GM12874 (cell line): ENCODE data around the gene CCDC28B.

ENCODE experiments used
- TF ChIP-seq, protein P1 (sequence below): IDR thresholded peaks from 2 replicates; pipeline ENCODE4 v1.5.1; 2011; ENCODE audit warnings: low read depth, mild to moderate bottlenecking, control low read depth, low read length, moderate library complexity; ENCODE audit not compliant: insufficient read depth

Gene CCDC28B

DNA sequence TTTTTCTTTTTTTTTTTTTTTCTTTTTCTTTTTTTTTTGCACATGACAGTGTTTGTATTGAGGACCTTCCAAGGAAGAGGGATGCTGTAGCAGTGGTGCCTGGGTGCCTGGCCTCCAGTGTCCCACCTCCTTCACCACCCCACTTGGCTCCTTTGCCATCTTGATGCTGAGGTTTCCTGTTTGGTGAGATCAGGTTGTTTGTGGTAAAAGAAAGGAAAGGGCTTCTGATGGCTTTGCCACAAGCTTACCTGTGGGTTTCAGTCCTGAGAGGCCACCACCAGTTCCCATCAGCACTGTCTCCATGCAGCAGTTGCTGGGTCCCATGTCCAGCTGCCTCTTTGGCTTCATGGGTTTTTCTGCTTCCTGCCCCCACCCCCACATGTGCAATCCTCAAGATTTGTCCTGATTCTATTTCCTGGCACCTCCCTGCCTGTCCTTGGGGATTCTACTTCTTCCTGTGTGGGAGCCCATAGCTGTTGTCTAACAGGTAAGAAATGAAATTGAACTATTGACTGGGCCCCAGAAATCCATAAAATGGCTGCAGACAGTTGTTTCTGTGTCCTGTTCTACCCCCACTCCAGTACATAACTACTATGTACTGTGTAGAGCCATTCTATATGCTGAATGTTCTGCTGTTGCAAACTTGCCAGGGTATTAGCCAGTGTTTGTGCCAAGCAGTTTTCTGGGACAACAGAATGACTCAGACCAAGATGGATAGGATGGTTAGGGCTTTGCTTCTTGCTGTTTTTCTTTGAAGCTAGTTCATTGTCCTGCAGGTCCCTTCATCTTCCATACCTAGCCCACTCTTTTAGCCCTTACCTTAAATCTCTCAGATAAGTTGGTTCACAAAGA lies 4.2 kb upstream of the CCDC28B start:
- TF ChIP-seq, protein P1, sequence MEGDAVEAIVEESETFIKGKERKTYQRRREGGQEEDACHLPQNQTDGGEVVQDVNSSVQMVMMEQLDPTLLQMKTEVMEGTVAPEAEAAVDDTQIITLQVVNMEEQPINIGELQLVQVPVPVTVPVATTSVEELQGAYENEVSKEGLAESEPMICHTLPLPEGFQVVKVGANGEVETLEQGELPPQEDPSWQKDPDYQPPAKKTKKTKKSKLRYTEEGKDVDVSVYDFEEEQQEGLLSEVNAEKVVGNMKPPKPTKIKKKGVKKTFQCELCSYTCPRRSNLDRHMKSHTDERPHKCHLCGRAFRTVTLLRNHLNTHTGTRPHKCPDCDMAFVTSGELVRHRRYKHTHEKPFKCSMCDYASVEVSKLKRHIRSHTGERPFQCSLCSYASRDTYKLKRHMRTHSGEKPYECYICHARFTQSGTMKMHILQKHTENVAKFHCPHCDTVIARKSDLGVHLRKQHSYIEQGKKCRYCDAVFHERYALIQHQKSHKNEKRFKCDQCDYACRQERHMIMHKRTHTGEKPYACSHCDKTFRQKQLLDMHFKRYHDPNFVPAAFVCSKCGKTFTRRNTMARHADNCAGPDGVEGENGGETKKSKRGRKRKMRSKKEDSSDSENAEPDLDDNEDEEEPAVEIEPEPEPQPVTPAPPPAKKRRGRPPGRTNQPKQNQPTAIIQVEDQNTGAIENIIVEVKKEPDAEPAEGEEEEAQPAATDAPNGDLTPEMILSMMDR: no peak

DNA sequence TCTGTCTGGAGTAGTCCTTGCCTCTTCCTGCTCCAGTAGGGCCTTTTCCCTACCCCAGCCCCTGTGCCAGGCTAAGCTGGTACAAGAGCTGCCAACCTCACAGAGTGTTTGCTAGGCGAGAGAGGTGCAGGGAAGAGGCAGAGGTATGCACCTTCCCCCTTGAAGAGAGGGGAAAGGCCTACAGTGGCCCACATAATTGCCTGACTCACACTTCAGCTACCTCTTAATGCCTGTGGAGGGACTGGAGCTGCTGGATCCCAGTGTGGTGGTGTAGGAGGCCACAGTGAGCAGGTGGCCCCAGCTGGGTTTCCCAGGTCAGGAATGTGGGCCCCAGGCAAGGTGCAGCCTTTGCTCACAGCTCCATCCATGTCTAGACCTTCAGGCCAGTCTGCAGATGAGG lies 3.3 kb upstream of the CCDC28B start:
- TF ChIP-seq, protein P1: no peak

DNA sequence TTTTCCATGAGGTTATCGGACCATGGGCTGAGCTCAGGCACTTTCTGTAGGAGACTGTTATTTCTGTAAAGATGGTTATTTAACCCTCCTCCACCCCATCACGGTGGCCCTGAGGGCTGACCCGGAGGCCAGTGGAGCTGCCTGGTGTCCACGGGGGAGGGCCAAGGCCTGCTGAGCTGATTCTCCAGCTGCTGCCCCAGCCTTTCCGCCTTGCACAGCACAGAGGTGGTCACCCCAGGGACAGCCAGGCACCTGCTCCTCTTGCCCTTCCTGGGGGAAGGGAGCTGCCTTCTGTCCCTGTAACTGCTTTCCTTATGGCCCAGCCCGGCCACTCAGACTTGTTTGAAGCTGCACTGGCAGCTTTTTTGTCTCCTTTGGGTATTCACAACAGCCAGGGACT lies 2.6 kb upstream of the CCDC28B start:
- TF ChIP-seq, protein P1: no peak

DNA sequence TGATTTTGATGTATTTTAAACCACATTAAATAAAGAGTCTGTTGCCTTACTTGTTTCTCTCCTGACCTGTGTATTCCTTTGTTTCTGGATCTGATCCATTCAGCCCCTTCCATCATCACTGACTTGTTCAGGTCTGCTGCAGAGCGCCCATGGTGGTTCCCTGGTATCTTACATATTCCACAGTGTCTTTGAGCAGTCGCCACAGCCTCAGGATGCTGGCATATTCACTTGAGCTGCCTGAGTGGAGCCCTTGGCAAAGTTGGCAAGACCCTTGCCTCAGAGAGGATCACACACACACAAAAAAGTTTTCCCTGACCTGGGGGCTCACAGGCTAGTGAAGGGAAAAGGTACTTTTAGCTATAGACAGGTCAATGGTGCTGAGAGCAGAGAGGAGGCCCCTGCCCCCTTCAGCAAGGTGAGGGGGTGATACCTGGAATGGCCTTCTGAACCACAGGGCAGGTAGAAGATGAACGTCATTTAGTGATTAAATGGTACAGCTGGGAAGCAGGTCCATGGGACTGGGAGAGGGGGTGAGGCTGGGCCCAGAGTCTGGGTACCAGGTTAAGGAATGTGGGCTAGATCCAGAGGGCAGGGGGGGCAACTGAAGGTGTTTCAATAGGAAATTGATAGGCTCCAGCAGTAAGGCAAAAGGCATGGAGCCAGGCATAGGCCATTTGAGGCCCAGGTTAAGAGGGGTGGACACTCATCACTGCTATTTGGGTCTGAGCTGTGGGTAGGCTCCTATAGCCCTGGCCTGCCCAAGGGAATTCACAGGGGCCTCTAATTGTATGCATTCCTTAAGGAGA lies 2.0 kb upstream of the CCDC28B start:
- TF ChIP-seq, protein P1: no peak

DNA sequence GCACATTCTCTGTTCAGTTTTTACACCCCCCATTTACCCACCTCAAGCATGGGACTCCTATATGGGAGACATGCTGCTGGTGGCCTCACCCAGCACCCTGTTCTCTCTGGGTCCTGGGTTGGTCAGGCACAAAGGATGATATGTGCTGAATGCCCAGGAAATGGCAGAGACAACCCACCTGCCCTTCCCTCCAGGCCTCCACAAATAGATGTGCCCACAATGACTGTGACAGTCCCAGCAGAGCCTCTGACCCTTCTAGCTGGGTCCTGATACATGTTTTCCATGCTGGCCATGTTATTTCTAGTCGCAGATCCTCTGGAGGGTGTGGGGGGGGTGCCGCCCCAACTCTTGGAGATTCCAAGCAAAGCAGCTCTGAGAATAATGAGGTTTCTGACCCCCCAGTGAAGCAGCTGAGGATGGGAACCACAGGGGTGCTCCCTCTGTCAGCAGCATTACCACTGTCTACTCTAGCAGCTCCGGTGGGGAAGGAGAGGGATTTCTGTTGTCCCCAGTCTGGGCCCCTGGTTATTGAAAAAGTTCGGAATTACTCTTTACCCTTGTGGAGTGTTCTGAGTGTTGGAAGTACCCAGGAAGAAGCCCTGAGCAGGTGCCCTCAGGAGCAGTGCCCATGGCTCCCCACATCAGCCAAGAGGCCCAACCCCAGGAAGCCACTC lies 1.2 kb upstream of the CCDC28B start:
- TF ChIP-seq, protein P1: no peak

DNA sequence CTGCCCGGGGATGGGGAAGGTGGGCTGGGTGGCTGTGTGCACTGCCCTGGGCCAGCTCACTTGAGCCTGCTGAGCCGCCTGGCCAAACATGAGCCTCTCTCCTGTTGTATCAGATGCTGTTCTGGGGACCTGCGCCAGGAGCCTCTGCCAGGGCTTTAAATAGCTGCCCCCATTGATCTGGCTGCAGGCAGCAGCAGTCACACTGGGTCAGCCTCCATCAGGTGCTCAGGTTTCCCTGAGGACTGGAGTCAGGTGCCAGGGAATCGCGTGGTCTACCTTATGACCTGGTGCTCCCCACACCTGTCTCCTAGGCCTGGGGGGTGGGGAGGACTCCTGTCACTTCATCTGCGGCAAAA lies 700 bp upstream of the CCDC28B start:
- TF ChIP-seq, protein P1: no peak
